ENCODE results near the gene ABCC4.
"Not testable (repeated sequence)": the region's sequence is repeated elsewhere in the genome, so short reads cannot be mapped to it uniquely, and the experiment has no call there.

The ABCC4 gene

DNA sequence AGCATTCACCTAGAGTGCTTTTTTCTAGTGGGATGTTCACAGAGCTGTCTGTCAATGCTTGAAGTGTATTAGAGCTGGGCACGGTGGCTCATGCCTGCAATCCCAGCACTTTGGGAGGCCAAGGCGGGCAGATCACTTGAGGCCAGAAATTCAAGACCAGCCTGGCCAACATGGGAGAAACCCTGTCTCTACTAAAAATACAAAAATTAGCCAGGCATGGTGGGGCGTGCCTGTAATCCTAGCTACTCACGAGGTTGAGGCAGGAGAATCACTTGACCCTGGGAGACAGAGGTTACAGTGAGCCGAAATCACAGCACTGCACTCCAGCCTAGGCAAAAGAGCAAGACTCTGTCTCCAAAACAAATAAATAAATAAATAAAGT lies 108.7 kb downstream of the ABCC4 start:
- DNase-seq: not testable (repeated sequence)

DNA sequence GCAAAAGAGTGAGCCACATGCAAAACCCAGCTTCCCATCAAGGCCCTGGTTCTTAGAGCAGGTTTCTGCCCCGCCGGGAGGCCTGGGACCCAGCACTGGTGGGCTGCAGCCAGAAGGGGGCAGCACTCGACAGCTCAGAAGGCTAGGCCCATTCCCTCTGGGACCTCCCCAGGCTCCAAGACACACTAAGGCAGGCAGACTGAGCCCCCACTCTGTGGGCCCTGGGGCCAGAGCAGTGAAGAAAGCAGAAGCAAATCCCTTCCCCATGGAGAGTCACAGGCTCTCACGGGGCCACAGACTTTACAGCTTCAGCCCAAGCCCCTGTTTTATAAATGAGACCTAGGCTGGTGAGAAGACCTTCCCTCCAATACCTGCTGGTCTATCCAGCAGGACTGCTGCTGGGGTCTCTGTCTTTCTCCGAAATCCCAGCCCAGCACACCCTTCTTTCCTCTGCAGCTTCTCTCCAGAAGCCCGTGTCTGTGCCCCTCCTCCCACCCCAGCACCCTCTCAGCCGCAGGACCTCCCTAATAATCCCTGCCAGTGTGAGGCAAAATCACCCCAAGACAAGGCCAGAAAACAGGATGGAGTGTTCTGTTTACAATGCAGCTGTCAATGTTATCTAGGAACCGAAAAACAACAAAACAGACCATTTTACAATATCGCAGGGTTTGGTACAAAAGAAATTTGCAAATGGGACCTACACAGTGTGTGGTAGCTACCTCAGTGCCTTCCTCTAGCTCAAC lies 109.3 kb downstream of the ABCC4 start:
- DNase-seq: peak; percentile 49

DNA sequence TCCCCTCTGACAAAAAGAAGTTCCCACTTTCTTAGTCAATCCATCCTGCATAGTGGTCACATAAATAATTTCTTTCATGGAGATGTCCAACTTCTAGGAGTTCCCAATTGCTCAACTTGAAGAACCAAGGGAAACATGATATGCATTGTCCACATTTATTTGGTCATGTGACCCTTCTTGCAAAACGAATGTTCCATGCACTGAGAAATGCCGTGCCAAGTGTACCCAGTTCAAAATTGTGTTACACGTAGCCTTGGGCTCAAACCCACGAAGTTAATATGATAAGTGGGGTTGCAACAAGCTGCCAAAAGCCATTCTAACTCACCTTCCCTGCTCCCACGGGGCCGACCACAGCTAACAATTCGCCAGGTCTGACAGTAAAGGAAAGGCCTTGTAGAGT lies 113.1 kb downstream of the ABCC4 start:
- DNase-seq: no peak

DNA sequence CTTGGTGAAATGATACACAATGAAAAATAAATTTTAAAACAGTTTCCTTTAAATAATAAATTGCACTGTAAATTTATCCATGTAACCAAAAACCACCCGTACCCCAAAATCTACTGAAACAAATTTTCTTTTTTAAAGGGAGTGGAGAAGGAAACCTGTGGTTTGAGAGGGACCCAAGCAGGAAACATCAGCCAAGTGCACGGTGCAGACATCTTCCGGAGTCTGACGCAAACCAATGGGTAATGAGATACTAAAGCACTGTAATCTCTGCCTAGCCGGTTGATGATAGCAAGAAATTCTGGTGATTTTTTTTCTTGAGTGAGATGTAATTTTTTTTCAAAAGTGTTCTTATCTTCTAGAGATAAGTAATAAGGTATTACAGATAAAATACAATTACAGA lies 115.4 kb downstream of the ABCC4 start:
- DNase-seq: peak; percentile 30

GRCh38 chr13:95185311-95185710 lies 115.9 kb downstream of the ABCC4 start:
- no peak for DNase-seq

DNA sequence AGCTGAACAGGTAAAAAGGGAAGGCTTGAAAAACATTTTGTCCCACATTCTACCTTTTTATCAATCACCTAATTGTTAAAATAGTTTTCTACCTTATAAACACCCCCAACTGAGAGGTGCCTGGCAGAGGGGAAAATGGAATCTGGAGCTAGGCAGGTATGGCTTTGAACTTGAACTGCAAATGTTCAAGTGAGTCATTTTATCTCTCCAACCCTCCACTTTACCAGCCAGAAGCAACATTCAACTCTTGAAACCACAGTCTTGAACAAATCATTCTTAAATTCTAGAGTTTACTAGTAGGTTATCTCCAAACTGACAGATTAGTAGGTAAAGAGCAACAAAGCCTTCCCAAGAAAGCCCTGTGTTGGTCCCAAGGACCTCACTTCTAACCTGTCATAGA lies 116.9 kb downstream of the ABCC4 start:
- DNase-seq: no peak

GRCh38 chr13:95182570-95183265 lies 118.5 kb downstream of the ABCC4 start:
- DNase-seq: no peak

DNA sequence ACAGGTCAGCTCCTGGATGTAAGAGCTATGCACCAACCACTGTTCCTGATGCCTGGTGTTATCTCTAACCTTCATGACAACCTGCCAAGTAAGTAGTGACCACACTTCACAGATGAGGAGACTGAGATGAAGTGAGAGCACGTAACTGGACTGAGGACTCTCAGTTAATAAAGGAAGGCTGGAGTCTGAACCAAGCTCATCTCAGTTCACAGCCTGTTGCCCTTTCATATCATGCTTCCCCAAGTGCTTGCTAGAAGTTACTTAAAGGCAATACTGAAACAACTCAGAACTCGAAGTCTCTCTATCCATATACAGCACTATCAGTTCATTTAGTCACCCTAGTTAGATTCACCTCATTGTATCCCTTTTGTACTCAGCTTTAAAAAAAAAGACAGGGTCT lies 119.7 kb downstream of the ABCC4 start:
- no peak for DNase-seq

- DNase-seq: no peak
Observed at GRCh38 chr13:95180513-95181245, 120.6 kb downstream of the ABCC4 start.

DNA sequence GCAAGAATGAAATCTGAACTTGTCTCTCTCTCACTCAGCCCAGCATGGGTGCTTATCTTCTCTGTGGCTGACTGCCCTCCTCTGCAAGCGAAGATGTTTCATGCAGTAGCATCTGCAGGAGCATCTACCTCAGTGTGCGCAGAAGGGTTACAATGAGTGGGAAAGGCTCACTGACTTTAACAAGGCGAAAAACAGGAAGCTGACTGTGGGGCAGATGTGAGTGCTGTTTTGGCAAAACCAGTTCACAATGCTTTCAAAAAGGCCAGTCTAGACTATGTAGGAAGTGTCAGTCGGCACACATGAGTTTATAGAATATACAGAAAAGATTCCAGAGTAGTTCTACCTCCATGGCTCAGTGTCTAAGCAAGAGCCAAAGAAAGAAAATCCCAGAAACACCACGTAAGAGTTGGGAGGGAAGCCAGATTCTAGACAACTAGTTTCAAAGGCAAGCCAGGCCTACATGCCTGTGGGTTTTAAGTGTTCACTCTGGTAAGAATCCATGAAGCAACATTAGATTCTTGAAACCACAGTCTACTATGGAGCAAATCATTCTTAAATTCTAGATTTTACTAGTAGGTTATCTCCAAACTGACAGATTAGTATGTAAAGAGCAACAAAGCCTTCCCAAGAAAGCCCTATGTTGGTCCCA lies 124.5 kb downstream of the ABCC4 start:
- DNase-seq: no peak

GRCh38 chr13:95174517-95174916 lies 126.7 kb downstream of the ABCC4 start:
- DNase-seq: no peak

DNA sequence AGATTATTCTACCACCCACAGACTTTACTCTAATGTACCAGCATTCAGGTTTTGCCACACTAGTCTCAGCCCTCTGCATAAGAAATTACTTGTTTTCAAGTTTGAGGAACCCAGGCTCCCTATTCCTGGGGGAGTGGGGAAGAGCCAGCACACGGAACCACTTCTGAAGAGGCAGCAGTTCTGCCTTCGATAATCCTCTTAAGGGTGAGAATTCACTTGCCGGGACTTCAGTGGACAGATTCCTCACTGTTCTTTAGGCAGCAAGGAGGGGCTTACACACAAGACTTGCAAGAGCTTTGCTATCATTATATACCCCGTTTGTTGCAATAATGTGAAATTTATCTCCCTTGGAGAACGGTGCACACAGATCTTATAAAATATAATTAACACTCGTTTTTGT lies 133.1 kb downstream of the ABCC4 start:
- no peak for DNase-seq

DNA sequence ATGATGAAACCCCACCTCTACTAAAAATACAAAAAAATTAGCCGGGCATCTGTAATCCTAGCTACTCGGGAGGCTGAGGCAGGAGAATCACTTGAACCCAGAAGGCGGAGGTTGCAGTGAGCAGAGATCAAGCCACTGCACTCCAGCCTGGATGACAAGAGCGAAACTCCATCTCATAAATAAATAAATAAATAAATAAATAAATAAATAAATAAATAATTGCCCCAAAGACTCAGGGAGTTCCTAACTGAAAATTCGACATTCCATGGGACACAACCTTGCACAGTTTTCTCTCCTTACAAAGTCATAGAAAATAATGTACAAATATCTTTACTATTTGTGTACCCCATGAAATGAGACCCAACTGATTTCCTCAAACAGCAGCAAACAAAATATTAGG lies 134.2 kb downstream of the ABCC4 start:
- DNase-seq: not testable (repeated sequence)

- no peak for DNase-seq
Observed at GRCh38 chr13:95164830-95165229, 136.4 kb downstream of the ABCC4 start.

DNA sequence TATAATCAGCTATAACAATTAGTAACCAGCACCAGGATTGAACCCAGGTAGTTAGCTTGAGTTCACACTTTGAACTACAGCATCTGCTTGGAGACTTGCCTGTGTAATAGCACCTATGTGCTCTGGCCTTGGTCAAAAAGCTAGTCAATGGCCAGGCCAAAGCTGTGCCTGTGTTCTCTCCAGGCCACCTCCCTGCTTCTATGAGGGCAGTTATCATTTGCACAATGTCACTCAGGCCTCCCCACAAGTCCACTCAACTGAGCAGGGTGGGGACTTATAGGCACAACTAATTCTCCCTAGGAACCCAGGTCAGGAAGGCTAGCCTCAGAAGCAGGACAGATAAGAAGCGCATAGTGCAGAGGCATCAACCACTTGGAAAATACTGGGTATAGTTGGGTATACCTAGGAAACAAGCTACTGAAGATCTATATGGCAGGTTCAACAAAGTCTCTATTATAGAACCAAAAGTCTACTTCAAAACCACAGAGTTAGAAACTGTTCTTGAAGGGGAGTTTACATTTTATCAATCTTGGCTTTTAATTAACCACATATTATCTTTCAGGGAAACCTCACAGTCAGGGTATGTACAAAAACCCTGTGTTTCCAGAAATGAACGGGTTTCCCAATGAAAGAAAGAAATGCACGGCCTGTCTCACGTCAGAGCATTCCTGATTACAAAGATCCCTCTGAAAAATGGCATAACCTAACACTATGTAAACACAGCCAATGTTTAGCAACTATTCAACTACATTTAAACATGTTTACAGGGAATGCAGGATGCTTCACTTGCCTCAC lies 140.9 kb downstream of the ABCC4 start:
- no peak for DNase-seq

- DNase-seq: no peak
Observed at GRCh38 chr13:95159458-95159857, 141.8 kb downstream of the ABCC4 start.

DNA sequence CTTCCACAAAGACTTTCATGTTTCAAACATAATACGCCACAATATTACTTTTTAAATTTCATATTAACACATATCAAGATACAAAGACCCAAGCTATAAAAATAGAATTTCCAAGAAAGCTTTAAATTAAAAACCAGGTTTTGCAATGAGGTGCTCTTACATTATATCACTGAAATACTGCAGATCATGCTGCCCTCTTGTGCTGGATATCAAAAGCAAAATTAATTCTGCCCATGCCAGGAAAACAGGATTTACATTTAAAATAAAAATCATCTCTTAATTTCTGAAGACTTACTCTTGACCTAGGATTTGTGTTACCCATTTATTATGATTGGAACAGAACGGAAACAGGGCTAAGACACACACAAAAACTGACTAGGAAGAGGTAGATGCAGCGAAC lies 145.0 kb downstream of the ABCC4 start:
- no peak for DNase-seq

GRCh38 chr13:95155504-95155903 lies 145.7 kb downstream of the ABCC4 start:
- no peak for DNase-seq

- DNase-seq: no peak
Observed at GRCh38 chr13:95155093-95155492, 146.2 kb downstream of the ABCC4 start.

DNA sequence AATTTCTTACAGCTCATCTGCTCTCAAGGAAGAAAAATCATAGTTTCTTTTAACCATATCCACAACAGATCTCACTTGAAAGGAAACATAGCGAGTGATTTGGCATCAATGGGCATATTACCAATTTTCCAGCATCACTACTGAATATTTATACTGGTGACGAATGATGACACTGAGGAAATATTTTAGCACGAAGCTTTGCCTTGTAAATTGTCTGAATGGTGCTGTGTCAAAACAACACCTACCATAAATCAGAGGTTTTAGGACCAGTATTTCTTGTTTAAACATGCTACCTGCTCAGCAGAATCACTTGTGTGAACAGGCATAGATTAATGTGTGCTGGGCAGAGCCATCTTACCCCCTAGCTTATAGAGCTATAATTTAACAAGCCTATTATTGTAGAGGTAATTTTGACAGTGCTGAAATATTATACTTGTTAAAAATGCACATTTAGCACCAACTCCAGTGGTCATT lies 146.8 kb downstream of the ABCC4 start:
- no peak for DNase-seq

GRCh38 chr13:95153647-95154412 lies 147.4 kb downstream of the ABCC4 start:
- DNase-seq: no peak

Data from activated T-cell treated with anti-CD3 and anti-CD28 coated beads for 4 hours (primary cell).